Ecto neural progenitor cell (in vitro differentiated cells): ENCODE results near the gene EXOC6B.

ENCODE experiments used
- DNase-seq: peaks from one replicate; pipeline ENCODE4 v3.0.0-alpha.2; 2018; ENCODE audit warnings: low spot score

Gene EXOC6B

GRCh38 chr2:72825257-72826155 lies at the start of gene EXOC6B:
Gene EXOC6B (minus strand): TSS chr2:72826033.
- DNase-seq, result peak; percentile 97

DNA sequence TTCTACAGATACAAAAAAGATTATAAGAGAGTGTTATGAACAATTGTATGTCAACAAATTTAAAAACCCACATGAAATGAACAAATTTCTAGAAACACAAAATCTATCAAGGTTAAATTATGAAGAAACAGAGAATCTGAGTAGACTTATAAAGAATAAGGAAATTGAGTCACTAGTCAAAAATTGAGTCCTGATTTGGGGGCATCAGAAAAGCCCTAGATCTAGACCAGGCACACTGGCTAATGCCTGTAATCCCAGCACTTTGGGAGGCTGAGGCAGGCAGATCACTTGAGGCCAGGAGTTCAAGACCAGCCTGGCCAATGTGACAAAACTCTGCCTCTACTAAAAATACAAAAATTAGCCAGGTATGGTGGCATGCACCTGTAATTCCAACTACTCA lies 46.0 kb upstream of the EXOC6B start:
- no peak for DNase-seq

DNA sequence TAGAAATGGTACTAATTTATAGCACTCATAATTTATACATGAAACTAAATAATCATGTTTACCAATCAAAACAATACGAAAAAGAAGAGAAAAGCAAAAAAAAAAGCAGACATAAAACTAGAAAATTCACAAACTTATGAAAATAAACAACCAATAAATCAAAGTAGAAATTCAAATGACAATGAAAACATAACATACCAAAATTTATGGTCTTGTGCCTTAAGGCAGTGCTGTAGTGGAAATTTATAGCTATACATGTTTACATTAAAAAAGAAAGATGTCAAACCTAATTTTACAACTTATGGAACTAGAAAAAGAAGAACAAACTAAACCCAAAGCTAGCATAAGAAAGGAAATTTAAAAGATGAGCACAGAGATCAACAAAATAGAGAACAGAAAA lies 45.2 kb upstream of the EXOC6B start:
- no peak for DNase-seq

- no peak for DNase-seq
These were observed 38.7 kb upstream of the EXOC6B start for GRCh38 chr2:72864500-72864899.

- DNase-seq, result no peak
These were observed 37.2 kb upstream of the EXOC6B start for GRCh38 chr2:72863046-72863445.

GRCh38 chr2:72862239-72862988 lies 36.6 kb upstream of the EXOC6B start:
- peak; percentile 96 for DNase-seq

DNA sequence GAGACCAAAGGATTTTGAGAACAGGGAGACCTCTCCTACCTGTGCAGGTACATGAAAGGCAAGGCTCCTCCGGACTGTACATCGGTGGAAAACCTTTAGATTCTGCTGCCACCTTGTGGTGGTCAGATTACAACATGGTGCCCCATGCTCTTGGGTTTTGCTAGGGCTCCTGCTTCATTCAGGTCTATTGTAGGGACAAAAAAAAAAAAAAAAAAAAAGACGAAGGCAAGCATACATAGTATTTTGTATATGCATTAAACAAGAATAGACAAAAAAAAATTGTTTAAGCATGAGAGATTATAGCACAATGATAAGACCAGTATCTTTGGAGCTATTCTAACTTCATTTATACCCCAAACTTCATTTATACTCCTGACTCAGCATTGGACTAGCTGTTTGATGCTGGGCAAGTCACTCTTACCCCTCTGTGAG lies 34.0 kb upstream of the EXOC6B start:
- peak; percentile 60 for DNase-seq

DNA sequence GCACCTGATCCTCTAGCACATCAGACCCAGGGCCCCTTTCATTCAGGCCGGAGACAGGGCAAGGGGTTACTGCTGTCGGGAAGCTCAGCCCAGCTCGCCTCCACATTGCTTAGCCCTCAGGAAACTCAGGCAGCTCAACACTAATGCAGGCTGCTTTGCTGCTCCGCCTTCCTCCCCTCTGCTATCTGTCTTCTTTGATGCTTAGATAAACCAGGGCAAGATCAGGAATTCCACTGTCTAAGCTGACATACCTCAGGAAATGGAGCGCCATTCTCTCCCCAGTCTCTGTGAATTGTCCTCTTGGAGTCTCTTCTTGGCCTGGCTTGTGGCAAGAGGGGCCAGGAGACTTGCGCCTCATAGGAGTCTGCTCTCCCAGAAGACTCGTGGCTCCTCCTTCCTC lies 25.5 kb upstream of the EXOC6B start:
- no peak for DNase-seq

- no peak for DNase-seq
These were observed 23.3 kb upstream of the EXOC6B start for GRCh38 chr2:72849138-72849462.

- DNase-seq, result no peak
These were observed 22.8 kb upstream of the EXOC6B start for GRCh38 chr2:72848436-72849137.

DNA sequence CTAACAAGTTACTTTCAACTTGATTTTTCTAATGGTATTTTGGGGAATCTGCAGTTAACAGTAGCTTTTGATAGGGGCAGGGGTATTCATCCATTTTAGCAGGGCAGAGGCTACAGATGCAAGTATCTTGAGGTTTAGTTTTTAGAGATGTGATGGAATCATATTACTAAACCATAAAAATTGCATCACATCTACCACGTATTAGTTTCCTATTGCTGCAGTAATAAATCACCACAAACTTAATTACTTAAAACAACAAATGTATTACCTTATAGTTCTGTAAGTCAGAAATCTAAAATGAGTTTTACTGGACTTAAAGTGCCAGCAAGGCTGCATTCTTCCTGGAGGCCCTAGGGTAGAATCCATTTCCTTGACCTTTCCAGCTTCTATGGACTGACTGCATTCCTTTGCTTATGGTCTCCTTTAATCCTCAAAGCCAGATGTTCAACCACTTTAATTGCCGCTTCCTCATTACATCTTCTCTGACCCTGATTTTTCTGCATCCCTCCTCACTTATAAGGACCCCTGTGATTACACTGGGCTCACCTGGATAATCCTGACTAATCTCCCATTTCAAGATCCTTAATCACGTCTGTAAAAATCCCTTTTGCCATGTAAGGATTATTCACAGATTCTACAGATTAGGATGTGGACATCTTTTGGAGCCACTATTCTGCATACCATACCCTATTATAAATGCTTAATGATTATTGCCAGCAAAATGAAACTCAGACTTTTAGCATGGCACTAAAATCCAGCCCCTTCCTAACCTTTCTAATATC lies 21.9 kb upstream of the EXOC6B start:
- no peak for DNase-seq

GRCh38 chr2:72846171-72847095 lies 20.6 kb upstream of the EXOC6B start:
- DNase-seq, result no peak

DNA sequence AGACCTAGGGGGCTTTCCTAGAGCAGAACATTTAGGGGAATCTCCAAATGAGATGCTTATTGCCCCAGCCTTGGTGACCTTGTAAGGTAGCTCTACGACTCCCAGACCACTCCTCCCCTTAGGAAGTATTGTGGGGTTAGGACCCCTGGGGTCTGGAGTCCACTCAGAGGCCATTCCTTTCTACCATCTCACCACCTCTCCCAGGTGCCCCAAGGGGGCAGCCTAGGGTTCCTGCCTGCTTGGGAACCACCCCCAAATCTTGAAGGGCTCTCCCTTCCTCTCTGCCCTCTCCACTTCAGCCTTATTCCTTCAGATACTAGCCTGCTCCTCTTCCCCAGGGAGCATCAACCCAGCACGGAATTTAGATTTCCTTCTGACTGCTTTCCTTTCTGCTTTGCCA lies 17.5 kb upstream of the EXOC6B start:
- no peak for DNase-seq

GRCh38 chr2:72841462-72842125 lies 15.8 kb upstream of the EXOC6B start:
- DNase-seq, result no peak

- no peak for DNase-seq
These were observed 14.2 kb upstream of the EXOC6B start for GRCh38 chr2:72840066-72840465.

DNA sequence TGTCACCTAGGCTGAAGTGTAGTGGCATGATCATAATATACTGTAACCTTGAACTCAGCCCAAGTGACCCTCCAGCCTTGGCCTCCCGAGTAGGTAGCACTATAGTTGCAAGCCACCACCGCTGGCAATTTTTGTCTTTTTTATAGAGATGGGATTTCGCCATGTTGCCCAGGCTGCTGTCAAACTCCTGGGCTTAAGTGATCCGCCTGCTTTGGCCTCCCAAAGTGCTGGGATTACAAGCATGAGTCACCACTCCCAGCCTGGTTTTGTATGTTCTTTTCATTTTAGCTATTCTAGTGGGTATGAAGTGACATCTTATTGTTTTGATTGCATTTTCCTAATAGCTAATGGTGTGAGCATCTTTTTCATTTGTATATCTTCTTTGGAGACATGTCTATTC lies 11.3 kb upstream of the EXOC6B start:
- no peak for DNase-seq

DNA sequence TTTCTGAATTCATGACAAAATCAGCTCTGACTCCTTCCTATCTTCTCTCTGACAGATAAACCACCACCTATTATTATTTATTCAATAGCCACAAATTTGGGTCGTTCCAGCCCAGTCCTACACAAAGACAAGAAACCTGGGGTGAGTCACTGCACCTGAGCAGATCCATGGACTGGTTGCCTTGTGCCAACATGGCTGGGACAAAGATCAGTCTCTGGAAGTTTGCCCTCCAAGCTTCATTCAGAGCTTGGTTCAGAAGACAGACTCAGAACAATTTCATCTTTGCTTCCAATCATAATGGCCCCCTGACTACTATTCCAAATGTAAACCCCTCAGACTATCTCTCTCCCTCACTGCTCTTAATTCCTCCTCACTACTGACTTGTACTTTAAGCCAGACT lies 9.6 kb upstream of the EXOC6B start:
- DNase-seq, result no peak

DNA sequence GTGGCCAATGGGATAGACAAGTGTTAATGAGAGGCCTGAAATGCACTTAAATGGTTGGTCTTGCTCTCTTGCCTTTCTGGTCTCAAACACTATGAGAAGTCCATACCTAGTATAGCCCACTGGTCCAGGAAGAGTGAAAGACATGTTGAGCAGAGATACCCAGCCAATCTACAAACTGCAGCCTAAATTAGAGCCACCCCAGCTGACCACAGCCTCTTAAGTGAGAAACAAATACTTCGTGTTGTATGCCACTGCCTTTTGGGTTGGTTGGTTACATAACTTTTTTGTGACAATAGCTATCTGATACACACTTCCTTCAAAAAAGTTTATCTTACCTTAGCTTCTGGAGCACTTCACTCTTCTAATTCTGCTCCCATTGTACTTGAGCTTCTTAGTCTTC lies 8.8 kb upstream of the EXOC6B start:
- no peak for DNase-seq

GRCh38 chr2:72833084-72833714 lies 7.4 kb upstream of the EXOC6B start:
- DNase-seq, result no peak

GRCh38 chr2:72830273-72830672 lies 4.4 kb upstream of the EXOC6B start:
- no peak for DNase-seq
